ENCODE results near the gene CDCA3.

The CDCA3 gene

DNA sequence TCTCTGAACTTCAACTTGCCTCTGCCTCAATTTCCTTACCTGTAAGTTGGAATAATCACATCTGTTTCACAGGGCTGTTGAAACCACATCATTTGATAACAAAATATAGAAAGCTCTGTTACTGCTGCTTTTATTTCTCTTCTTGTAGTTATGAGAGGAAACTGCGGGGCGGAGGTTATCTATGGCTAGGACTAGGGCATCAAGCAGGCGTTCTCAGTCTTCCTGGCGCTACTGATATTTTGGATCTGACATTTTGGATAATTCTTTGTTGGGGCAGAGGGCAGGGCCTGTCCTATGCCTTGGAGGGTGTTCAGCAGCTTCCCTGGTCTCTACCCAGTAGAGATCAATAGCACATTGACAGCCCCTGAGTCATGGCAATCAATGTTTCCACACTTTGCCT, 19.0 kb downstream of the CDCA3 start:
- no peak for DNase-seq
- no peaks in the 10 kb centered on the region for H4K20me1 ChIP-seq (ENCODE audit: insufficient read depth, low read length)
- peaks cover 4% of the 10 kb centered on the region; the same call in 1 of the 2 replicates for H3K4me1 ChIP-seq (ENCODE audit: low read length)
- H2AFZ ChIP-seq (ENCODE audit: low read length) = no peak overlapping the region
- no peaks in the 10 kb centered on the region for H3K9me2 ChIP-seq (replicated peaks; ENCODE audit: insufficient read depth, low read length)
- H3K9me3 ChIP-seq (replicated peaks; ENCODE audit: insufficient read depth, low read length) = no peaks in the 10 kb centered on the region
- H3K27ac ChIP-seq (ENCODE audit: low read length) = no peak overlapping the region
- H3K9ac ChIP-seq (ENCODE audit: low read length) = no peak overlapping the region
- H3F3A ChIP-seq (ENCODE audit: insufficient read depth, low read length) = no peaks in the 10 kb centered on the region
- TF ChIP-seq, protein P1, sequence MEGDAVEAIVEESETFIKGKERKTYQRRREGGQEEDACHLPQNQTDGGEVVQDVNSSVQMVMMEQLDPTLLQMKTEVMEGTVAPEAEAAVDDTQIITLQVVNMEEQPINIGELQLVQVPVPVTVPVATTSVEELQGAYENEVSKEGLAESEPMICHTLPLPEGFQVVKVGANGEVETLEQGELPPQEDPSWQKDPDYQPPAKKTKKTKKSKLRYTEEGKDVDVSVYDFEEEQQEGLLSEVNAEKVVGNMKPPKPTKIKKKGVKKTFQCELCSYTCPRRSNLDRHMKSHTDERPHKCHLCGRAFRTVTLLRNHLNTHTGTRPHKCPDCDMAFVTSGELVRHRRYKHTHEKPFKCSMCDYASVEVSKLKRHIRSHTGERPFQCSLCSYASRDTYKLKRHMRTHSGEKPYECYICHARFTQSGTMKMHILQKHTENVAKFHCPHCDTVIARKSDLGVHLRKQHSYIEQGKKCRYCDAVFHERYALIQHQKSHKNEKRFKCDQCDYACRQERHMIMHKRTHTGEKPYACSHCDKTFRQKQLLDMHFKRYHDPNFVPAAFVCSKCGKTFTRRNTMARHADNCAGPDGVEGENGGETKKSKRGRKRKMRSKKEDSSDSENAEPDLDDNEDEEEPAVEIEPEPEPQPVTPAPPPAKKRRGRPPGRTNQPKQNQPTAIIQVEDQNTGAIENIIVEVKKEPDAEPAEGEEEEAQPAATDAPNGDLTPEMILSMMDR (IDR thresholded peaks at IDR 0.05; ENCODE audit: low read length) = no peak
- no peak for TF ChIP-seq EZH2phosphoT487 (IDR thresholded peaks at IDR 0.05; ENCODE audit: low read length)
- no peak overlapping the region for H3K4me3 ChIP-seq (ENCODE audit: low read length)
- peaks cover 62% of the 10 kb centered on the region for H3K27me3 ChIP-seq (replicated peaks; ENCODE audit: insufficient read depth, low read length)
- H3K4me2 ChIP-seq (ENCODE audit: low read depth, low read length) = no peak overlapping the region
- H3K36me3 ChIP-seq (replicated peaks; ENCODE audit: insufficient read depth, low read length) = no peaks in the 10 kb centered on the region
- H3K79me2 ChIP-seq (ENCODE audit: low read length) = no peaks in the 10 kb centered on the region

GRCh38 chr12:6831450-6831995, 19.6 kb downstream of the CDCA3 start:
- Histone ChIP-seq H3K4me3 (ENCODE audit: low read length) (no peak overlapping the region), H3K9ac (ENCODE audit: low read length) (no peak overlapping the region)

DNA sequence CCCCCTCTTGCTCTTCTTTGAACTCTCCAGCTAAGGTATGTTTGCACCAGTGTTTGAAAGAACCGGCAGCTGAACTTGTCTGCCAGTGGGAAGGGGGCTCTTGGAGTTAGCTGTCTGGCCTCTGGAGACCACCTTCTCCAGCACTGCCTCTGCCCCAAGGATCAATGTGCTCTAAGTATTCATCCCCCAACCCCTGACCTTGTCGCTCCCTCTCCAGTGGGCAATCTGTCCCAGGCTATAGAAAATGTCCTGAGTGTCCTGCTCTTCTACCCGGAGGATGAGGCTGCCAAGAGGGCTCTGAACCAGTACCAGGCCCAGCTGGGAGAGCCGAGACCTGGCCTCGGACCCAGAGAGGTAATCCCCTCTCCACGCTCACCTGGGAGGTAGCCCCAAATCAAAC, 20.1 kb downstream of the CDCA3 start:
- Histone ChIP-seq H3K4me3 (ENCODE audit: low read length) (no peak overlapping the region), H3K9me2 (replicated peaks; ENCODE audit: insufficient read depth, low read length) (no peaks in the 10 kb centered on the region), H4K20me1 (ENCODE audit: insufficient read depth, low read length) (no peaks in the 10 kb centered on the region), H3K9me3 (replicated peaks; ENCODE audit: insufficient read depth, low read length) (no peaks in the 10 kb centered on the region), H3K36me3 (replicated peaks; ENCODE audit: insufficient read depth, low read length) (no peaks in the 10 kb centered on the region), H3K9ac (ENCODE audit: low read length) (no peak overlapping the region), H3K4me1 (ENCODE audit: low read length) (peaks cover 4% of the 10 kb centered on the region; the same call in 1 of the 2 replicates), H3K27ac (ENCODE audit: low read length) (no peak overlapping the region), H3F3A (ENCODE audit: insufficient read depth, low read length) (no peaks in the 10 kb centered on the region), H2AFZ (ENCODE audit: low read length) (no peak overlapping the region), H3K4me2 (ENCODE audit: low read depth, low read length) (no peak overlapping the region), H3K79me2 (ENCODE audit: low read length) (no peaks in the 10 kb centered on the region), H3K27me3 (replicated peaks; ENCODE audit: insufficient read depth, low read length) (peaks cover 73% of the 10 kb centered on the region)
- no peak for DNase-seq
- TF ChIP-seq EZH2phosphoT487 (IDR thresholded peaks at IDR 0.05; ENCODE audit: low read length) (no peak), EZH2 (optimal IDR thresholded peaks at IDR 0.05; ENCODE audit: low read depth, low read length) (no peak)
- TF ChIP-seq, protein P1 (IDR thresholded peaks at IDR 0.05; ENCODE audit: low read length) = no peak

More at GRCh38 chr12:6831450-6831995, 19.6 kb downstream of the CDCA3 start:
- Histone ChIP-seq H3K9me2 (replicated peaks; ENCODE audit: insufficient read depth, low read length) (no peaks in the 10 kb centered on the region), H3K4me2 (ENCODE audit: low read depth, low read length) (no peak overlapping the region), H3K27ac (ENCODE audit: low read length) (no peak overlapping the region), H3K4me1 (ENCODE audit: low read length) (peaks cover 4% of the 10 kb centered on the region; the same call in 1 of the 2 replicates), H3K36me3 (replicated peaks; ENCODE audit: insufficient read depth, low read length) (no peaks in the 10 kb centered on the region), H2AFZ (ENCODE audit: low read length) (no peak overlapping the region), H3F3A (ENCODE audit: insufficient read depth, low read length) (no peaks in the 10 kb centered on the region), H3K79me2 (ENCODE audit: low read length) (no peaks in the 10 kb centered on the region), H3K9me3 (replicated peaks; ENCODE audit: insufficient read depth, low read length) (no peaks in the 10 kb centered on the region), H4K20me1 (ENCODE audit: insufficient read depth, low read length) (no peaks in the 10 kb centered on the region), H3K27me3 (replicated peaks; ENCODE audit: insufficient read depth, low read length) (peaks cover 68% of the 10 kb centered on the region)
- TF ChIP-seq EZH2phosphoT487 (IDR thresholded peaks at IDR 0.05; ENCODE audit: low read length) (no peak), EZH2 (optimal IDR thresholded peaks at IDR 0.05; ENCODE audit: low read depth, low read length) (no peak)
- TF ChIP-seq, protein P1 (IDR thresholded peaks at IDR 0.05; ENCODE audit: low read length) = no peak
- DNase-seq = no peak

Data from MM.1S (cell line).